Motor neuron (in vitro differentiated cells): ENCODE results near the gene PTOV1. TPM values are rescaled to one million over a fixed set of nuclear protein-coding genes. Genes with fewer than 3 reads are reported as not detected.
A peak's percentile ranks its signal among the peaks of the same experiment; 100 is the strongest.

Source experiments
- ATAC-seq, 8 experiments: fragments of 200-7000 bp; cut with Tn5 transposase; replicated peaks in 6 of 8; 2 replicates each; pipeline ENCODE4 v1.8.0; 2021; ENCODE audit warnings: mild to moderate bottlenecking in 8 of 8, moderate library complexity in 8 of 8
- H3K27ac ChIP-seq, 2 donors: fragments of 250-450 bp; sonication (Bioruptor Pico); 2 replicates each; pipeline ENCODE4 v1.9.0; 2021; ENCODE audit warnings: antibody characterized with exemption in 2 of 2, mild to moderate bottlenecking in 2 of 2, moderate library complexity in 1 of 2
- H3K4me1 ChIP-seq, 2 donors: fragments of 250-450 bp; sonication (Bioruptor Pico); replicated peaks in 1 of 2; 2 replicates each; pipeline ENCODE4 v1.6.1; 2021; ENCODE audit warnings: antibody characterized with exemption in 2 of 2, mild to moderate bottlenecking in 2 of 2, moderate library complexity in 1 of 2
- H3K4me3 ChIP-seq, 5 donors: fragments of 250-450 bp; sonication (Bioruptor Pico); 2 replicates each; pipeline ENCODE4 v1.9.0; 2021; ENCODE audit warnings: antibody characterized with exemption in 5 of 5, mild to moderate bottlenecking in 5 of 5, moderate library complexity in 4 of 5
- WGBS, 10 experiments: fragments of 450-650 bp; shearing (Covaris generic); methylation state at CpG; one replicate each; pipeline ENCODE4 v1.0.0; 2022; 5-methylcytosine and 5-hydroxymethylcytosine counted together
- in situ Hi-C, 9 experiments: fragments of 400-800 bp; cut with MboI; loops; one replicate each; pipeline ENCODE4 v1.15.0; 2021; ENCODE audit warnings: low sequenced_read_pairs in 9 of 9, low pct_unique_long_range_greater_than_20kb in 2 of 9; ENCODE audit not compliant: unreplicated experiment in 9 of 9
- total RNA-seq, 8 experiments: library from RNA; unstranded; fragments of 300-600 nt; gene quantifications; 2 replicates each; pipeline versions ENCODE4 v1.2.3 to v1.2.4, GENCODE V29; 2022

Gene PTOV1
- total RNA-seq, 8 experiments from 2014 or later: 60.1 to 215 (median 135) TPM

GRCh38 chr19:49823472-49823871, 27.5 kb upstream of the PTOV1 start:
- no peak overlapping the region for H3K27ac ChIP-seq
- peaks cover 8 to 16% of the 10 kb centered on the region in 2 donors for H3K4me1 ChIP-seq
- H3K4me3 ChIP-seq: no peak overlapping the region
- in situ Hi-C loops: no loop called here
- 80 to 100% (median 100%) methylated on average over 1 to 10 of the region's 12 CpGs; no CpG with 5 or more reads in 2 of the 10 experiments for WGBS, 10 experiments
- ATAC-seq: no peak

- ATAC-seq: no peak
- H3K4me3 ChIP-seq: no peak overlapping the region
- in situ Hi-C loops: no loop called here
- H3K27ac ChIP-seq: no peak overlapping the region
- peaks cover 4 to 11% of the 10 kb centered on the region in 2 donors for H3K4me1 ChIP-seq
- 50 to 100% (median 87%) methylated on average over 1 to 6 of the region's 6 CpGs; no CpG with 5 or more reads in 2 of the 10 experiments for WGBS, 10 experiments
Measured at GRCh38 chr19:49824662-49825061, 26.3 kb upstream of the PTOV1 start.

- 89 to 100% (median 100%) methylated on average over 5 to 6 of the region's 14 CpGs; no CpG with 5 or more reads in 7 of the 10 experiments for WGBS, 10 experiments
- in situ Hi-C loops: no loop called here
- ATAC-seq: peak in 2 of 8 experiments; percentile 2 to 4
Measured at GRCh38 chr19:49827034-49827433, 23.9 kb upstream of the PTOV1 start.

GRCh38 chr19:49829200-49829599, 21.8 kb upstream of the PTOV1 start:
- WGBS, 10 experiments: 20 to 100% (median 80%) methylated on average over 1 of the region's 8 CpGs; no CpG with 5 or more reads in 6 of the 10 experiments
- Histone ChIP-seq H3K4me3 (no peak overlapping the region), H3K4me1 (no peaks in the 10 kb centered on the region), H3K27ac (no peak overlapping the region)
- in situ Hi-C loops: no loop called here
- ATAC-seq: no peak

More at GRCh38 chr19:49827034-49827433, 23.9 kb upstream of the PTOV1 start:
- no peak overlapping the region for H3K27ac ChIP-seq
- no peak overlapping the region for H3K4me3 ChIP-seq
- no peaks in the 10 kb centered on the region for H3K4me1 ChIP-seq

- ATAC-seq: no peak
- in situ Hi-C loops: no loop called here
- 90% methylated on average over 2 of the region's 18 CpGs; no CpG with 5 or more reads in 9 of the 10 experiments for WGBS, 10 experiments
- Histone ChIP-seq H3K4me1 (no peaks in the 10 kb centered on the region), H3K27ac (no peak overlapping the region), H3K4me3 (no peak overlapping the region)
Measured at GRCh38 chr19:49829721-49830120, 21.2 kb upstream of the PTOV1 start.

- Histone ChIP-seq H3K27ac (no peak overlapping the region), H3K4me3 (no peak overlapping the region), H3K4me1 (no peaks in the 10 kb centered on the region)
- in situ Hi-C loops: no loop called here
- WGBS, 10 experiments: no CpG with 5 or more reads among the region's 12 CpGs
- no peak for ATAC-seq
Measured at GRCh38 chr19:49830766-49831165, 20.2 kb upstream of the PTOV1 start.

- WGBS, 10 experiments: 100% methylated on average over 1 of the region's 8 CpGs; no CpG with 5 or more reads in 9 of the 10 experiments
- Histone ChIP-seq H3K4me3 (no peak overlapping the region), H3K4me1 (no peaks in the 10 kb centered on the region), H3K27ac (no peak overlapping the region)
- no peak for ATAC-seq
- in situ Hi-C loops: no loop called here
Measured at GRCh38 chr19:49831592-49831991, 19.4 kb upstream of the PTOV1 start.

GRCh38 chr19:49832556-49832955, 18.4 kb upstream of the PTOV1 start:
- H3K27ac ChIP-seq: no peak overlapping the region
- in situ Hi-C loops: no loop called here
- H3K4me3 ChIP-seq: no peak overlapping the region
- 8 to 95% (median 80%) methylated on average over 2 to 7 of the region's 9 CpGs; no CpG with 5 or more reads in 2 of the 10 experiments for WGBS, 10 experiments
- H3K4me1 ChIP-seq: no peaks in the 10 kb centered on the region
- no peak for ATAC-seq

- no peak overlapping the region for H3K4me3 ChIP-seq
- H3K27ac ChIP-seq: no peak overlapping the region
- H3K4me1 ChIP-seq: no peaks in the 10 kb centered on the region
- ATAC-seq: no peak
- in situ Hi-C loops: no loop called here
- 90 to 100% (median 100%) methylated on average over 1 to 6 of the region's 7 CpGs; no CpG with 5 or more reads in 4 of the 10 experiments for WGBS, 10 experiments
Measured at GRCh38 chr19:49833599-49833998, 17.4 kb upstream of the PTOV1 start.

GRCh38 chr19:49835562-49835961, 15.4 kb upstream of the PTOV1 start:
- Histone ChIP-seq H3K4me1 (no peaks in the 10 kb centered on the region), H3K27ac (no peak overlapping the region), H3K4me3 (no peak overlapping the region)
- no CpG with 5 or more reads among the region's 12 CpGs for WGBS, 10 experiments
- peak in 4 of 8 experiments; percentile 16 to 29 (median 22) for ATAC-seq
- in situ Hi-C loops: no loop called here

- WGBS, 10 experiments: 88 to 100% (median 97%) methylated on average over 1 to 6 of the region's 20 CpGs; no CpG with 5 or more reads in 5 of the 10 experiments
- H3K4me1 ChIP-seq: no peaks in the 10 kb centered on the region
- H3K4me3 ChIP-seq: no peak overlapping the region
- peak in 1 of 8 experiments; percentile 12 for ATAC-seq
- H3K27ac ChIP-seq: no peak overlapping the region
- in situ Hi-C loops: no loop called here
Measured at GRCh38 chr19:49836176-49837008, 14.6 kb upstream of the PTOV1 start.

- H3K4me1 ChIP-seq: no peaks in the 10 kb centered on the region
- peak in 1 of 8 experiments; percentile 11 for ATAC-seq
- 83 to 96% (median 90%) methylated on average over 2 to 3 of the region's 5 CpGs; no CpG with 5 or more reads in 5 of the 10 experiments for WGBS, 10 experiments
- in situ Hi-C loops: no loop called here
- no peak overlapping the region for H3K27ac ChIP-seq
- H3K4me3 ChIP-seq: no peak overlapping the region
Measured at GRCh38 chr19:49837009-49837310, 14.0 kb upstream of the PTOV1 start.

GRCh38 chr19:49837425-49837824, 13.5 kb upstream of the PTOV1 start:
- ATAC-seq: peak in 2 of 8 experiments; percentile 7 to 10
- WGBS, 10 experiments: 84 to 100% (median 100%) methylated on average over 1 to 3 of the region's 9 CpGs; no CpG with 5 or more reads in 6 of the 10 experiments

More at GRCh38 chr19:49837425-49837824, 13.5 kb upstream of the PTOV1 start:
- Histone ChIP-seq H3K27ac (no peak overlapping the region), H3K4me1 (no peaks in the 10 kb centered on the region), H3K4me3 (no peak overlapping the region)
- in situ Hi-C loops: no loop called here
